ENCODE measurements around the gene LRRC19.

Gene LRRC19

GRCh38 chr9:27042476-27042875 is 37.0 kb upstream of the LRRC19 start:
- H3K4me3 ChIP-seq (ENCODE audit: low read depth, low read length) = no peak overlapping the region
- no peak for TF ChIP-seq CTCF (IDR thresholded peaks at IDR 0.05; ENCODE audit: control insufficient read depth, extremely low read depth, insufficient read depth)
- no peak for DNase-seq (ENCODE audit: low read depth)

GRCh38 chr9:27041746-27042145 is 36.3 kb upstream of the LRRC19 start:
- TF ChIP-seq CTCF (IDR thresholded peaks at IDR 0.05; ENCODE audit: control insufficient read depth, extremely low read depth, insufficient read depth) = no peak
- DNase-seq (ENCODE audit: low read depth) = no peak
- H3K4me3 ChIP-seq (ENCODE audit: low read depth, low read length) = no peak overlapping the region

GRCh38 chr9:27037499-27037898 is 32.0 kb upstream of the LRRC19 start:
- no peak for TF ChIP-seq CTCF (IDR thresholded peaks at IDR 0.05; ENCODE audit: control insufficient read depth, extremely low read depth, insufficient read depth)
- no peak overlapping the region for H3K4me3 ChIP-seq (ENCODE audit: low read depth, low read length)
- no peak for DNase-seq (ENCODE audit: low read depth)

GRCh38 chr9:27033815-27034403 is 28.4 kb upstream of the LRRC19 start:
- peak; percentile 80 for TF ChIP-seq CTCF (IDR thresholded peaks at IDR 0.05; ENCODE audit: control insufficient read depth, extremely low read depth, insufficient read depth)
- DNase-seq (ENCODE audit: low read depth) = peak; percentile 32
- no peak overlapping the region for H3K4me3 ChIP-seq (ENCODE audit: low read depth, low read length)

- TF ChIP-seq CTCF (IDR thresholded peaks at IDR 0.05; ENCODE audit: control insufficient read depth, extremely low read depth, insufficient read depth) = no peak
- DNase-seq (ENCODE audit: low read depth) = no peak
- H3K4me3 ChIP-seq (ENCODE audit: low read depth, low read length) = no peak overlapping the region
Observed at GRCh38 chr9:27029186-27029585, 23.7 kb upstream of the LRRC19 start.

GRCh38 chr9:27022920-27023319 is 17.4 kb upstream of the LRRC19 start:
- no peak for DNase-seq (ENCODE audit: low read depth)
- TF ChIP-seq CTCF (IDR thresholded peaks at IDR 0.05; ENCODE audit: control insufficient read depth, extremely low read depth, insufficient read depth) = no peak
- no peak overlapping the region for H3K4me3 ChIP-seq (ENCODE audit: low read depth, low read length)

GRCh38 chr9:27019589-27019988 is 14.1 kb upstream of the LRRC19 start:
- no peak overlapping the region for H3K4me3 ChIP-seq (ENCODE audit: low read depth, low read length)
- no peak for TF ChIP-seq CTCF (IDR thresholded peaks at IDR 0.05; ENCODE audit: control insufficient read depth, extremely low read depth, insufficient read depth)
- peak; percentile 1 for DNase-seq (ENCODE audit: low read depth)
